Skeletal muscle tissue (tissue), 4 donors: ENCODE data around the gene ZDHHC4. TPM values are rescaled to one million over a fixed set of nuclear protein-coding genes. Genes with fewer than 3 reads are reported as not detected.
A peak's percentile ranks its signal among the peaks of the same experiment; 100 is the strongest.

Experiments used
- H3K27ac ChIP-seq: one replicate; pipeline ENCODE4 v1.7.0; 2013; ENCODE audit warnings: mild to moderate bottlenecking, low read depth, low read length, inconsistent platforms
- H3K27me3 ChIP-seq, 3 donors: one replicate each; pipeline ENCODE4 v1.7.0; 2013; ENCODE audit warnings: low read length in 3 of 3; ENCODE audit not compliant: control insufficient read depth in 3 of 3, insufficient read depth in 3 of 3
- H3K36me3 ChIP-seq, 3 donors: one replicate each; pipeline ENCODE4 v1.7.0; 2013; ENCODE audit warnings: low read length in 3 of 3; ENCODE audit not compliant: control insufficient read depth in 3 of 3, insufficient read depth in 3 of 3
- H3K4me1 ChIP-seq, 3 donors: one replicate each; pipeline ENCODE4 v1.7.0; 2013; ENCODE audit warnings: low read length in 3 of 3, mild to moderate bottlenecking in 3 of 3; ENCODE audit not compliant: control insufficient read depth in 3 of 3, insufficient read depth in 3 of 3
- H3K4me3 ChIP-seq, 3 donors: one replicate each; pipeline ENCODE4 v1.7.0; 2013; ENCODE audit warnings: low read length in 3 of 3
- H3K9ac ChIP-seq, 3 donors: one replicate each; pipeline ENCODE4 v1.7.0; 2013; ENCODE audit warnings: low read length in 3 of 3, mild to moderate bottlenecking in 3 of 3, moderate library complexity in 2 of 3, low read depth in 1 of 3
- H3K9me3 ChIP-seq, 3 donors: one replicate each; pipeline ENCODE4 v1.7.0; 2013; ENCODE audit warnings: low read length in 3 of 3; ENCODE audit not compliant: control insufficient read depth in 3 of 3
- total RNA-seq: library from RNA; depleted of rRNA; stranded (reverse); fragments of >200 nt; gene quantifications from one replicate; pipeline ENCODE4 v1.2.3, GENCODE V29; 2014
- donor health status: Osteomylitis.

The ZDHHC4 gene
- total RNA-seq, 1 donor from 2014 or later = 68.9 TPM

DNA sequence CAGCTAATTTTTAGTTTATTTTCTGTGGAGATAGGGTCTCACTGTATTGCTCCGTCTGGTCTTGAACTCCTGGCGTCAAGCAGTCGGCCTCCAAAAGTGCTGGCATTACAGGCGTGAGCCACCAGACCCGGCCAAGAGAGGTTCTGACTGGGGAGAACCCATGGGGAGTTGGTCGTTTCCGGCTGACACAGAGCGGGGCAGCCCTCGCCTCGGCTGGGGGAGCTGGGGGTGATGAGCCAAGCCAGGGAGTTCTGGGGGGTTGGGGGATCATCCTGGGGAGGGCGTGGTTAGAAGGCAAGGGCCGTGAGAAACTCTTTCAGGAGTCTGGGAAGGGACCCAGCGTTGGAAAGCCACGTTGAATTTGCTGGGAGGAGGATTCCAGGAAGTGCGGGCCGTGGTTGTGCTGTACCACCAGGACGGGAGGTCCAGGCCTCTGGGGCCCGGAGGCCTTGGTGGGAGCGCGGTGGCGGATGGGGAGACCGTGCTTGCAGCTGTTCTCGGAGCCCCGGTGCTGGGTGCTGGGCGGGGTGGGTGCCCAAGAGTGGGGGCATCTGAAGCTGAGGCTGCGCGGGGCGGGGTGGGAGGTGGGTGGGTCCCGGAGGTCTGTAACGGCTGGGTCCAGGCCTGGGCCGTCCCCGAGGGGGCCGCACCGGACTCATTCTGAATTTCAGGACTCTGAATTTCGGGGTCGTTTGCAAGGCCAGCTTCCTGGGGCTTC lies 29.8 kb downstream of the ZDHHC4 start:
- Histone ChIP-seq H3K9ac (no peak overlapping the region), H3K9me3 (no peaks in the 10 kb centered on the region), H3K27me3 (no peaks in the 10 kb centered on the region), H3K4me3 (no peak overlapping the region), H3K36me3 (peaks cover 19 to 30% (median 21%) of the 10 kb centered on the region in 3 donors), H3K27ac (no peak overlapping the region), H3K4me1 (no peaks in the 10 kb centered on the region)

DNA sequence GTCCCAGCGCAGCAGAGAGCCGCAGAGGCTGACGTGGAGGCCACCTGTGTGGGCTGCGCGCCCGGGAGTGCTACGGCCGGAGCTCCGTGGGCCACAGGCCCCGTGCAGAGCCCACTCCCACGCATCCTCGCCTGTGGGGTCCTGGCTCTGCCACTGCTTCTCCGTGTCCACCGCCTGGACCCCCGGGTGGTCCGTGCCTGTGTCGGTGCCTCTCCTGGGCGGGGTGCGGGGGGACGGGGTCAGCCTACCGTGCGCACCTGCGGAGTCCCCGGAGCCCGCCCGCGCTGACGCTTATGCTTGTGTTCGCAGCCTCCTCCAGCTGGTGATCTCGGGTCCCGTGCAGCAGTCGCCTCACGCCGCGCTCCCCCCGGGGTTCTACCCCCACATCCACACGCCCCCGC lies 30.4 kb downstream of the ZDHHC4 start:
- no peaks in the 10 kb centered on the region for H3K27me3 ChIP-seq
- no peaks in the 10 kb centered on the region for H3K9me3 ChIP-seq
- peaks cover 13 to 24% (median 15%) of the 10 kb centered on the region in 3 donors for H3K36me3 ChIP-seq
- no peaks in the 10 kb centered on the region for H3K4me1 ChIP-seq
- no peak overlapping the region for H3K4me3 ChIP-seq
- H3K9ac ChIP-seq = no peak overlapping the region
- H3K27ac ChIP-seq = no peak overlapping the region

DNA sequence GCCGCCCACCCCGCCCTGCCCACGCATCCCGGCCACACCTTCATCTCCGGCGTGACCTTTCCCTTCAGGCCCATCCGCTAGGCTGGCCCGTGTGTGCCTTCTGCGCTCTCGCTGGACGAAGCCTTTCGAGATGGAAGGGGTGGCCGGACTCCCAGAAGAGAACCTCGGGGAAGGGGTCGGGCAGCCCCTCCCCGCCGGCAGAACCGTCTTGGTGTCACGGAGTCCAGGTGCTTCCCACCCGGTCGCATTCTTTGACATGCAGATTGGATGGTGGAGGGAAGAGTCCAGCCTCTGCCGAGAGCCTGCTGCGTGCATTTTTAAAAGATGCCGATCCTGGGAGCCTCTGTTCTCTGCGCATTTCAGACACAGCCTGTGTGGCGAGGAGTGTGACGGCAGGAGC lies 30.8 kb downstream of the ZDHHC4 start:
- Histone ChIP-seq H3K36me3 (peaks cover 12 to 23% (median 13%) of the 10 kb centered on the region in 3 donors), H3K9ac (no peak overlapping the region), H3K4me3 (no peak overlapping the region), H3K9me3 (no peaks in the 10 kb centered on the region), H3K4me1 (no peaks in the 10 kb centered on the region), H3K27ac (no peak overlapping the region), H3K27me3 (no peaks in the 10 kb centered on the region)

DNA sequence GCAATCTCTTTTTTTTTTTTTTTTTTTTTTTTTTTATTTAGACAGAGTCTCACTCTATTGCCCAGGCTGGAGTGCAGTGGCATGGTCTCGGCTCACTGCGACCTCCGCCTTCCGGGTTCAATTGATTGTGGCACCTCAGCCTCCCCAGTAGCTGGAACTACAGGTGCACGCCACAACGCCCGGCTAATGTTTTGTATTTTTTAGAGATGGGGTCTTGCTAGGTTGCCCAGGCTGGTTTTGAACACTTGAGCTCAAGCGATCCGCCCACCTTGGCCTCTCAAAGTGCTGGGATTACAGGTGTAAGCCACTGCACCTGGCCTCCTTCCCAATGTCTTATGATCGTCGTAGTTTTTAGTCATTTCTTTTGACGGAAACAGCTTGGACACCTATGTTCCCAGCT lies 31.5 kb downstream of the ZDHHC4 start:
- peaks cover 11 to 21% (median 12%) of the 10 kb centered on the region in 3 donors for H3K36me3 ChIP-seq
- H3K27me3 ChIP-seq = no peaks in the 10 kb centered on the region
- H3K9ac ChIP-seq = no peak overlapping the region
- no peaks in the 10 kb centered on the region for H3K4me1 ChIP-seq
- H3K9me3 ChIP-seq = no peaks in the 10 kb centered on the region
- H3K27ac ChIP-seq = no peak overlapping the region
- H3K4me3 ChIP-seq = no peak overlapping the region

DNA sequence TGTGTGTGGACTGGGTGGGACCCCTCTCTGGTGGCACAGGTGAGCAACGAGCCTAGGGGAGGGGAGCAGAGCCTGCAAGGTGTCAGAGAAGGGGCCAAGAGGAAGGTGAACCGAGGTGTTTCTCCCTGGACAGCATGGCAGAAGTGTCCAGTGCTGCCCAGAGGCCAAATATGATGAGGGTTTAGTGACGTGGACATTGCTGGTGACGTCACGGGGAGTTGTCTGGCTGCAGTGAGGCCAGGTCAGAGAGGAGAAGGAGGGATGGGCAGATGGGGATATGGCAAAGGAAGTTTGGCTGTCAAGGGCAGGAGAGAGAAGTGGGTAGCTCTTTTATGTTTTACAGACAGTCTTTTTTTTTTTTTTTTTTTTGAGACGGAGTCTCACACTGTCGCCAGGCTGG lies 35.6 kb downstream of the ZDHHC4 start:
- Histone ChIP-seq H3K36me3 (peaks cover 3 to 5% (median 5%) of the 10 kb centered on the region in 3 donors), H3K9me3 (no peaks in the 10 kb centered on the region), H3K27me3 (peaks cover 0 to 3% (median 0%) of the 10 kb centered on the region in 3 donors), H3K27ac (no peak overlapping the region), H3K4me1 (peaks cover 3 to 13% (median 10%) of the 10 kb centered on the region in 3 donors), H3K4me3 (no peak overlapping the region), H3K9ac (no peak overlapping the region)

DNA sequence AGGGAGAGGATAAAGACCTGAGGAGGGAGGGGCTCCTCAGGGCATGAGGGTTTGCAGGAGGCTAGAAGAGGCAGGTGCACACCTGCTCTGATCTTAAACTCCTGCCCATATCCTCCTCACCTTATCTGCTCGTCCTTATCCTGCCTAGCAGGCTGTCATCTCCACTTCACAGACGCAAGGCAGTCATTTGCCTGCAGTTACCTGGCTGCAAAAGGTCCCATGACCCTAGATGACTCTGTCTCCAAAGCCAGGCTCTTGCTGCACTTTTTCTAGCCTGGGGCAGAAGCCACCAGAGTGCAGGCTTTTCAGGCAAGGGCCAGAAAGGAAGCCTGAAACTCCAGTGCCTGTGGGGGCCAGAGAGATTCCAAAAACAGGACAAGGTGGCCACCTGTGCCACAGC lies 36.5 kb downstream of the ZDHHC4 start:
- Histone ChIP-seq H3K27ac (no peak overlapping the region), H3K4me1 (peaks cover 3 to 13% (median 10%) of the 10 kb centered on the region in 3 donors), H3K27me3 (peaks cover 0 to 3% (median 0%) of the 10 kb centered on the region in 3 donors), H3K9me3 (no peaks in the 10 kb centered on the region), H3K9ac (no peak overlapping the region), H3K36me3 (peaks cover 0 to 3% (median 3%) of the 10 kb centered on the region in 3 donors), H3K4me3 (no peak overlapping the region)

DNA sequence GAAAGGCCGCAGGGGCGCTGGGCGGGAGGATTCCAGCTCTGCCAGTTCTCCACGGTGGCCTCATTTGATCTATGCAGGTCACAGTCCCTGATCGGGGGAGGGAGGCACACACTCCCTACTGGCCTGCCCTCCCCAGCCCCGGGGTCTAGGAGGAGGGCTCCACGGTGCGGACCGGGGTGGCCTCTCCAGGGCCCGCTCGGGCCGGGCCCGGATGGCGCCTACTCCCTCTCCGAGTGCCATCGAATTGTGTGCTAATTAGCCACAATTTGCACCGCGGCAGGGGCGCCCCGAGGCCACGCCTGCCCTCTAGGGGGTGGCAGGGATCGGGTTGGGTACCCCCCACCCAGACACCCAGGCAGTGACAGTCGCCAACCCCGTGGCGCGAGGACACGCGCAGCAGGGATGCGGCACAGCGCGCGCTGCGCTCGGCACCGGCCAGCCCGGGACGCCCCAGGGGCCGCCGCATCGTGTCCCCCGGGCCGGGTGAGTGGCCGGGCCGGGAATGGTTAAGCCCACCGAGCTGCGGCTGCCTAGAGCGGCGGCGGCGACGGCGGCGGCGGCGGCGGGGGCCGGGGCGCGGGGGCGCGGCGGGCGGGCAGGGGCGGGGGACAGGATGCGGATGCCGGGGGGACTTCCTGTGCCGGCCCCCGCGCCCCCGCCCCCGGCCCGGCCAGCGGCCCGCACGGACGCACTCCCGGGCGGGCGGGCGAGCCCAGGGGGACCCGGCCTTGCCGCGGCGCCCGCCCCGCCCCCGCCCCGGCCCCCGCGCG lies 37.9 kb downstream of the ZDHHC4 start, which contains the start of gene ZNF853:
Gene ZNF853, plus strand, starts transcription at position 658 of the 770 bp plus-strand sequence. CDS start 565 bp downstream, outside the sequence.
- peaks cover 0 to 3% (median 3%) of the 10 kb centered on the region in 3 donors for H3K36me3 ChIP-seq
- H3K4me1 ChIP-seq = peaks cover 3 to 13% (median 10%) of the 10 kb centered on the region in 3 donors
- H3K9me3 ChIP-seq = no peaks in the 10 kb centered on the region
- peak within 1 kb of the TSS; percentile 66 to 82 (median 69) for H3K9ac ChIP-seq
- H3K27me3 ChIP-seq = peaks cover 0 to 3% (median 0%) of the 10 kb centered on the region in 3 donors
- no peak within 1 kb of the TSS for H3K27ac ChIP-seq
- H3K4me3 ChIP-seq = peak within 1 kb of the TSS; percentile 61 to 78 (median 69)

DNA sequence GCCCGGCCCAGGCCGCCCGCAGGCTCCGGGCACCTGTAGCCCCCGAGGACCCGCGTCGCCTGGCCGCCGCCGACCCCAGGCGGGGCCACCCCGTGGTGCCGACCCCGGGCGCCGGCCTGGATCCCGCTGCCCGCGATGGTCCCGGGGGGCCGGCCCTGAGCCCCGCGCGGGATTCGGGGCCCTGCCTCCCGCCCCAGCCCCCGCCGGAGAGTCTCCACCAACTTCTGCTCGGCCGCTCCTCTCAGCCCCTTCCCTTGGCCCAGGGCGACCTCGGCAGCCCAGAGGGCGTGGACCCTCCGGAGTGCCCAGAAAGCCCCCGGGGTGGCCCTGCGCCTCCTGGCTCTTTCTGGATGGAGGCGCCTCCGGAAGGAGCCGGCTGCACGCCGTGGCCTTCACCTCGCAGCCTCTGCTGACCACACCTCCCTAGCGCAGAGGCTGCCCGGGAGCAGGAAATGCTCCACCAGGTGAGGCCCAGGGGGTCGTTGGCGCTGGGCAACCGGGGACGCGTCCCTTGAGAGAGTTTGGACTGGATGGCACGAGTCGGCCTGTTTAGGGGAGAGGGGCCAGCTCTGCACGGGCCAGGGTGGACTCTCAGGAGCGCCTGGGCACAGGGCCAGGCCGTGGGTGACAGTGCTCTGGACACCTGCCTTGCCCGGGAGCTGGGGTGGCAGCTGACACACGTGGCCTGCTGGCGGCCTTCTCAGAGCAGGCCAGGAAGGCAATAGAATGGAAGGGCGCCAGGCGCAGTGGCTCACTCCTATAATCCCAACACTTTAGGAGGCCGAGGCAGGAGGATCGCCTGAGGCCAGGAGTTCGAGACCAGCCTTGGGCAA lies 38.7 kb downstream of the ZDHHC4 start:
- peak overlapping the region; percentile 61 to 78 (median 69) for H3K4me3 ChIP-seq
- H3K27me3 ChIP-seq = peaks cover 0 to 3% (median 0%) of the 10 kb centered on the region in 3 donors
- no peak overlapping the region for H3K27ac ChIP-seq
- no peaks in the 10 kb centered on the region for H3K9me3 ChIP-seq
- H3K9ac ChIP-seq = peak overlapping the region; percentile 66 to 82 (median 69)
- H3K4me1 ChIP-seq = peaks cover 3 to 13% (median 10%) of the 10 kb centered on the region in 3 donors
- H3K36me3 ChIP-seq = peaks cover 0 to 6% (median 3%) of the 10 kb centered on the region in 3 donors

DNA sequence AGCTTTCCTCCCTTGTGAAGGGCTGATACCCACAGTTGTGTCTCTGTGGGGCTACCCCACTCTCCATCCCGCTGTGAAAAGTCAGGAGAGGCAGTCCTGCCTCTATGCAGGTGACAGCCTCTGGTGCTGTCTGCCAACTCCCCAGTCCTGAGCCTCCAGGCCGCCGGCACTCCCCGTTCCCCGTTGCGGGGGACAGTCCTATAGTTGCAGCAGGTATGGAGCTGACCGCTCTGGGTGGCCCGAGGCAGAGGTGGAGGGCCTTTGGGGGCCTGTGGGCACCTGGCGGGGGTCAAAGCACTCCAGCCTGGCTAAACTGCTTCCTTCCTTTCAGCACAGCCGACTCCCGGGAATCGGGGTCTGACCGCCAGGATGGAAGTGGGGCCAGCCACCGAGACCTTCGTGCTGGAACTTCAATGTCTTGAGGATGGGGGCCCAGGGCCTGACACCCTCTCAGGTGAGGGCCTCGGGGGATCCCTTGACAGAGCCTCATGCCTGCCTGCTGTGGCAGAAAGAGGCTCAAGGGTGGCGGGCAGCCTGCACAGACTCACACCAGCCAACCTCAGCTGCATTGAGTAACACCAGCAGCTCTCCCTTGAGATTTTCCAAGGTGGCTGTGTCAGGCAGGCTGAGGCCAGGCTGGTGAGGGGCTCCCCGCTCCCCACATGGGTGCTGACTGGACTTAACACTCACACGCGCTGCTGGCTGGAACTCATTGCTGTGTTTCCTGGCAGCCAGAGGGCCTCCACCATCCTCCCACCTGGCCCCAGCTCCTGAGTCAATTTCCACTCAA lies 39.8 kb downstream of the ZDHHC4 start:
- H3K27ac ChIP-seq = no peak overlapping the region
- no peak overlapping the region for H3K4me3 ChIP-seq
- H3K9me3 ChIP-seq = no peaks in the 10 kb centered on the region
- H3K27me3 ChIP-seq = peaks cover 0 to 3% (median 0%) of the 10 kb centered on the region in 3 donors
- peaks cover 8 to 15% (median 12%) of the 10 kb centered on the region in 3 donors for H3K36me3 ChIP-seq
- peaks cover 3 to 13% (median 10%) of the 10 kb centered on the region in 3 donors for H3K4me1 ChIP-seq
- no peak overlapping the region for H3K9ac ChIP-seq
